ENCODE data around the gene FAM227A. TPM values are rescaled to one million over a fixed set of nuclear protein-coding genes. Genes with fewer than 3 reads are reported as not detected.
A peak's percentile ranks its signal among the peaks of the same experiment; 100 is the strongest.

The FAM227A gene
- total and polyA plus RNA-seq, 2 of the 13 experiments (the other 11 are each of a cell fraction or from before 2014, with no cell fraction given), result 1.0 to 1.5 TPM

GRCh38 chr22:38656256-38657044, at the start of gene FAM227A, which contains the start of gene CBY1 (continued):
- TF ChIP-seq, protein P1, sequence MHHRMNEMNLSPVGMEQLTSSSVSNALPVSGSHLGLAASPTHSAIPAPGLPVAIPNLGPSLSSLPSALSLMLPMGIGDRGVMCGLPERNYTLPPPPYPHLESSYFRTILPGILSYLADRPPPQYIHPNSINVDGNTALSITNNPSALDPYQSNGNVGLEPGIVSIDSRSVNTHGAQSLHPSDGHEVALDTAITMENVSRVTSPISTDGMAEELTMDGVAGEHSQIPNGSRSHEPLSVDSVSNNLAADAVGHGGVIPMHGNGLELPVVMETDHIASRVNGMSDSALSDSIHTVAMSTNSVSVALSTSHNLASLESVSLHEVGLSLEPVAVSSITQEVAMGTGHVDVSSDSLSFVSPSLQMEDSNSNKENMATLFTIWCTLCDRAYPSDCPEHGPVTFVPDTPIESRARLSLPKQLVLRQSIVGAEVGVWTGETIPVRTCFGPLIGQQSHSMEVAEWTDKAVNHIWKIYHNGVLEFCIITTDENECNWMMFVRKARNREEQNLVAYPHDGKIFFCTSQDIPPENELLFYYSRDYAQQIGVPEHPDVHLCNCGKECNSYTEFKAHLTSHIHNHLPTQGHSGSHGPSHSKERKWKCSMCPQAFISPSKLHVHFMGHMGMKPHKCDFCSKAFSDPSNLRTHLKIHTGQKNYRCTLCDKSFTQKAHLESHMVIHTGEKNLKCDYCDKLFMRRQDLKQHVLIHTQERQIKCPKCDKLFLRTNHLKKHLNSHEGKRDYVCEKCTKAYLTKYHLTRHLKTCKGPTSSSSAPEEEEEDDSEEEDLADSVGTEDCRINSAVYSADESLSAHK (CRISPR knock-in tag; IDR thresholded peaks at IDR 0.05; ENCODE audit: borderline replicate concordance), result no peak
- TF ChIP-seq ZNF7 (CRISPR knock-in tag; IDR thresholded peaks at IDR 0.05) (no peak), MEF2D (CRISPR knock-in tag; IDR thresholded peaks at IDR 0.05) (peak; percentile 45; the same call in 1 of the 2 replicates), TMF1 (CRISPR knock-in tag; IDR thresholded peaks at IDR 0.05; ENCODE audit: low read depth) (0 out of 2 replicates have a peak, but pooled peaks have one; percentile 19), MYNN (CRISPR knock-in tag; IDR thresholded peaks at IDR 0.05; ENCODE audit: low read depth) (no peak), MXI1 (IDR thresholded peaks at IDR 0.05; ENCODE audit: borderline replicate concordance, low read depth, low read length) (peak; percentile 82; the same call in 1 of the 3 replicates), CHCHD3 (CRISPR knock-in tag; IDR thresholded peaks at IDR 0.05) (0 out of 2 replicates have a peak, but pooled peaks have one; percentile 48), ZNF570 (CRISPR knock-in tag; IDR thresholded peaks at IDR 0.05; ENCODE audit: borderline replicate concordance) (no peak), CENPX (CRISPR knock-in tag; IDR thresholded peaks at IDR 0.05) (no peak), NR0B2 (CRISPR knock-in tag; IDR thresholded peaks at IDR 0.05) (no peak), ZNF160 (CRISPR knock-in tag; IDR thresholded peaks at IDR 0.05) (no peak), CENPBD1 (CRISPR knock-in tag; IDR thresholded peaks at IDR 0.05; ENCODE audit: borderline replicate concordance, low read depth) (no peak), JDP2 (CRISPR knock-in tag; IDR thresholded peaks at IDR 0.05; ENCODE audit: borderline replicate concordance) (no peak), REXO4 (CRISPR knock-in tag; IDR thresholded peaks at IDR 0.05; ENCODE audit: borderline replicate concordance) (no peak)
- TF ChIP-seq, protein P2, sequence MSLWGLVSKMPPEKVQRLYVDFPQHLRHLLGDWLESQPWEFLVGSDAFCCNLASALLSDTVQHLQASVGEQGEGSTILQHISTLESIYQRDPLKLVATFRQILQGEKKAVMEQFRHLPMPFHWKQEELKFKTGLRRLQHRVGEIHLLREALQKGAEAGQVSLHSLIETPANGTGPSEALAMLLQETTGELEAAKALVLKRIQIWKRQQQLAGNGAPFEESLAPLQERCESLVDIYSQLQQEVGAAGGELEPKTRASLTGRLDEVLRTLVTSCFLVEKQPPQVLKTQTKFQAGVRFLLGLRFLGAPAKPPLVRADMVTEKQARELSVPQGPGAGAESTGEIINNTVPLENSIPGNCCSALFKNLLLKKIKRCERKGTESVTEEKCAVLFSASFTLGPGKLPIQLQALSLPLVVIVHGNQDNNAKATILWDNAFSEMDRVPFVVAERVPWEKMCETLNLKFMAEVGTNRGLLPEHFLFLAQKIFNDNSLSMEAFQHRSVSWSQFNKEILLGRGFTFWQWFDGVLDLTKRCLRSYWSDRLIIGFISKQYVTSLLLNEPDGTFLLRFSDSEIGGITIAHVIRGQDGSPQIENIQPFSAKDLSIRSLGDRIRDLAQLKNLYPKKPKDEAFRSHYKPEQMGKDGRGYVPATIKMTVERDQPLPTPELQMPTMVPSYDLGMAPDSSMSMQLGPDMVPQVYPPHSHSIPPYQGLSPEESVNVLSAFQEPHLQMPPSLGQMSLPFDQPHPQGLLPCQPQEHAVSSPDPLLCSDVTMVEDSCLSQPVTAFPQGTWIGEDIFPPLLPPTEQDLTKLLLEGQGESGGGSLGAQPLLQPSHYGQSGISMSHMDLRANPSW (CRISPR knock-in tag; IDR thresholded peaks at IDR 0.05; ENCODE audit: borderline replicate concordance), result no peak
- TF ChIP-seq, protein P3, sequence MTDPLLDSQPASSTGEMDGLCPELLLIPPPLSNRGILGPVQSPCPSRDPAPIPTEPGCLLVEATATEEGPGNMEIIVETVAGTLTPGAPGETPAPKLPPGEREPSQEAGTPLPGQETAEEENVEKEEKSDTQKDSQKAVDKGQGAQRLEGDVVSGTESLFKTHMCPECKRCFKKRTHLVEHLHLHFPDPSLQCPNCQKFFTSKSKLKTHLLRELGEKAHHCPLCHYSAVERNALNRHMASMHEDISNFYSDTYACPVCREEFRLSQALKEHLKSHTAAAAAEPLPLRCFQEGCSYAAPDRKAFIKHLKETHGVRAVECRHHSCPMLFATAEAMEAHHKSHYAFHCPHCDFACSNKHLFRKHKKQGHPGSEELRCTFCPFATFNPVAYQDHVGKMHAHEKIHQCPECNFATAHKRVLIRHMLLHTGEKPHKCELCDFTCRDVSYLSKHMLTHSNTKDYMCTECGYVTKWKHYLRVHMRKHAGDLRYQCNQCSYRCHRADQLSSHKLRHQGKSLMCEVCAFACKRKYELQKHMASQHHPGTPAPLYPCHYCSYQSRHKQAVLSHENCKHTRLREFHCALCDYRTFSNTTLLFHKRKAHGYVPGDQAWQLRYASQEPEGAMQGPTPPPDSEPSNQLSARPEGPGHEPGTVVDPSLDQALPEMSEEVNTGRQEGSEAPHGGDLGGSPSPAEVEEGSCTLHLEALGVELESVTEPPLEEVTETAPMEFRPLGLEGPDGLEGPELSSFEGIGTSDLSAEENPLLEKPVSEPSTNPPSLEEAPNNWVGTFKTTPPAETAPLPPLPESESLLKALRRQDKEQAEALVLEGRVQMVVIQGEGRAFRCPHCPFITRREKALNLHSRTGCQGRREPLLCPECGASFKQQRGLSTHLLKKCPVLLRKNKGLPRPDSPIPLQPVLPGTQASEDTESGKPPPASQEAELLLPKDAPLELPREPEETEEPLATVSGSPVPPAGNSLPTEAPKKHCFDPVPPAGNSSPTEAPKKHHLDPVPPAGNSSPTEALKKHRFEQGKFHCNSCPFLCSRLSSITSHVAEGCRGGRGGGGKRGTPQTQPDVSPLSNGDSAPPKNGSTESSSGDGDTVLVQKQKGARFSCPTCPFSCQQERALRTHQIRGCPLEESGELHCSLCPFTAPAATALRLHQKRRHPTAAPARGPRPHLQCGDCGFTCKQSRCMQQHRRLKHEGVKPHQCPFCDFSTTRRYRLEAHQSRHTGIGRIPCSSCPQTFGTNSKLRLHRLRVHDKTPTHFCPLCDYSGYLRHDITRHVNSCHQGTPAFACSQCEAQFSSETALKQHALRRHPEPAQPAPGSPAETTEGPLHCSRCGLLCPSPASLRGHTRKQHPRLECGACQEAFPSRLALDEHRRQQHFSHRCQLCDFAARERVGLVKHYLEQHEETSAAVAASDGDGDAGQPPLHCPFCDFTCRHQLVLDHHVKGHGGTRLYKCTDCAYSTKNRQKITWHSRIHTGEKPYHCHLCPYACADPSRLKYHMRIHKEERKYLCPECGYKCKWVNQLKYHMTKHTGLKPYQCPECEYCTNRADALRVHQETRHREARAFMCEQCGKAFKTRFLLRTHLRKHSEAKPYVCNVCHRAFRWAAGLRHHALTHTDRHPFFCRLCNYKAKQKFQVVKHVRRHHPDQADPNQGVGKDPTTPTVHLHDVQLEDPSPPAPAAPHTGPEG (CRISPR knock-in tag; IDR thresholded peaks at IDR 0.05), result peak; percentile 63; the same call in 1 of the 2 replicates

Data from HepG2 (cell line).